Measurements from ENCODE around the gene LAGE3.

LAGE3 gene, protein sequence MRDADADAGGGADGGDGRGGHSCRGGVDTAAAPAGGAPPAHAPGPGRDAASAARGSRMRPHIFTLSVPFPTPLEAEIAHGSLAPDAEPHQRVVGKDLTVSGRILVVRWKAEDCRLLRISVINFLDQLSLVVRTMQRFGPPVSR

DNA sequence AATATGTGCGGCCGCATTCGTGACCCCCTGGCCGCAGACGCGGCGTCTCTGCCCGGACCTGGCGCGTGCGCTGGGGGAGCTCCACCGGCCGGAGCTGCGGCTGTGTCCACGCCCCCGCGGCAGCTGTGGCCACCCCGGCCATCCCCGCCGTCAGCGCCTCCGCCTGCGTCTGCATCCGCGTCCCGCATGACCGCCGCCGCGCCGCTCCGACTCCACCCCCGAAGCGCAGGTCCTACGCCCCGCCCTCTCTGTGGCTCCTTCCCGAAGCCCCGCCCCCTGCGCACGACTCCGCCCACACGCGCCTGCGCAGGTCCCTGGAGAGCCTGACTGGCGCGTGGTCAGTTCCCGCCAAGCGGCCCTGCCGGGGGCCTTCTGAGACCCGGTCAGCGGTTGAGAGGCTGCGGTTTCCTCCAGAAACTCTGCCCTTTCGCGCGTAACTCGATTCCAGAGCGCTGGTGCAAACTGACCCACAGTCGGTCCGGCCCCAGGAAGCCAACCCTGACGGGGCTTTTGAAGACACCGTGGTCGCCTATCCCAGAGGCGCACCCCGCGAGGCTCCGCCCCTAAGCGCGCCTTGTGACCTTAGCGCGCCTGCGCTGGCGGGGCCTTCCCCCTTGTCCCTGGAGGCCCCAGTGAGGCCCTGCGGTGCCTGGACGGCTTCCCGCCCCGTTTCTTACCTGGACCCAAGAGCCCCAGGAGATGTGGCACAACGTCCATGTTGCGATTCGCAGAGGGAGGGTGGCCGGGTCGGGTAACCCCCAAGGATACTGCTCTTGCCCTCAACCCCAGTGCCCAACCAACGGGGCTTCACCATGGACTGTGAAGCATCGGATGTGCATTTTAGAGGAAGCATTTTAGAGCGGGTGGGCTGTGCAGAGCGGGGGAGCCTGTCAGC, at the start of gene LAGE3:
TSS of gene LAGE3 (minus strand) at position 554 of the 895 bp plus-strand sequence. CDS start at position 188, 366 bp downstream.
- intact Hi-C loops (cut with DNase I), result loop anchor here (5.0 kb wide), 1 partner anchor 37 kb away; the partner anchor contains the start of gene FAM50A
- DNase-seq, result peak; percentile 86 to 99 (median 91)

DNA sequence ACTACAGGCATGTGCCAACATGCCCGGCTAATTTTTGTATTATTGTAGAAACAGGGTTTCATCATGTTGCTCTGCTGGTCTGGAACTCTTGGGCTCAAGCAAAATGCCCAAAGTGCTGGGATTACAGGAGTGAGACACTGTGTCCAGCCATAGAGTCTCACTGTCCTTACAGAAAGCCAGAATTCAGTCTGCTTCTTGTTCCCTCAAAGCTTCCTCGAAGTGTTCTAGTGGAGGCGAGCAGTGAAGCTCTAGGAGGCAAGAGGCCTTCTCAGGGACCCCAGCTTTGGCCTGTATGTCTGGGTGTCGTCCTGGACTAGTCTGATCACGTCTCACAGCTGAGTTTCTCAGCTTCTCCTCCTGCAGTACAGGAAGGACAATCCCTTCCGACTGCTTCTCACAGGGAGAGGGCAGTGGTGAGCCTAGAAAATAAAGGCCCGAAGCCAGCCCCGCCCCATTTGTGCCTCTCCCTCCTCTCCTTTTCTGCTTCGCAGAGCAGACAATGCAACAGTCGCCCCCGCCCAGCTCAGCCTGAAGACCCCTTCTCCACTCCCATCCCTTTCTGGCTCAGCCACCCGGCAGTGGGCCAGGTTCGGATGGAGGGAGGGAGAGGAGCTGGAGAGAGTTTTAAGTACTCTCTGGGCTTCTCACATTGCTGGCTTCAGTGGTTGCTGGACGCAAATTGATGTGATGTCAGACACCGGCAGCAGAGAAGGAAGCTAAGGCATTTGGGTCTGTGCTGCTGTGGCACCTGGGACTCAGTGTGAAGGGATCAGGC, 48.0 kb upstream of the LAGE3 start:
- peak; percentile 49 to 96 (median 72) for DNase-seq
- intact Hi-C loops (cut with DNase I), result no loop called here

DNA sequence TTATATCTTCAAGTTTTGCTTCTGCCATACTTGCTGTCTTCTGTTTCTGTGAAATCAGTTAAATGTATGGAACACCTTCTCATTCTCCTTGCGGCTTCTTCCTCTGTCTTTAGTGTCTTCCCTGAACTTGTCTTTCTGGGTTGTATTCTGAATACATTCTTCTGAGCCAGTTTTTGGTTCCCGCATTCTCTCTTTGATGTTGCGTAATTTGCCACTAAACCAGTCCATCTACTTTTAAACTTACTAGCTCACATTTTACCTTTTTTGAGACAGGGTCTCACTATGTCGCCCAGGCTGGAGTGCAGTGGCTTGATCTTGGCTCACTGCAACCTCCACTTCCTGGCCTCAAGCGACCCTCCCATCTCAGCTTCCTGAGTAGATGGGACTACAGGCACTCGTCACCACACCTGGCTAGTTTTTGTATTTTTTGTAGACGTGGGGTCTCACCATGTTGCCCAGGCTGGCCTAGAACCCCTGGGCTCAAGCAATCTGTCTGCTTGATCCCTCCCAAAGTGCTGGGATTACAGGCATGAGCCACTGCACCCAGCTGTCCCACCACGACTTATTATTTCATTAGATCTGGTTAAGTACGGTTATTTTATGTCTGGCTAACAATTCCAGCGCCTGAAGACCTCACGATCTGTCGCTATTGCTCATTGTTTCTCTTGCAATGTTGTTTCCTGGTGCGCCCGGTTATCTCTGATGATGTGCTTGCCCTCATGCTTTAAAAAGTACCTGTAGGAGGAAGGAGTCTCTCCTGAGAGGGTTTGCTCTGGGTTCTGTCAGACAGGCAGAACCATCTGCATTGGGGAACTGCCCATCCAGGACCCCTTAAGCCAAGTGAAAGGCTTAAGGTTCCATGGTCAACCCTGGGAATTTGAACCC, 46.8 kb upstream of the LAGE3 start:
- DNase-seq, result no peak

DNA sequence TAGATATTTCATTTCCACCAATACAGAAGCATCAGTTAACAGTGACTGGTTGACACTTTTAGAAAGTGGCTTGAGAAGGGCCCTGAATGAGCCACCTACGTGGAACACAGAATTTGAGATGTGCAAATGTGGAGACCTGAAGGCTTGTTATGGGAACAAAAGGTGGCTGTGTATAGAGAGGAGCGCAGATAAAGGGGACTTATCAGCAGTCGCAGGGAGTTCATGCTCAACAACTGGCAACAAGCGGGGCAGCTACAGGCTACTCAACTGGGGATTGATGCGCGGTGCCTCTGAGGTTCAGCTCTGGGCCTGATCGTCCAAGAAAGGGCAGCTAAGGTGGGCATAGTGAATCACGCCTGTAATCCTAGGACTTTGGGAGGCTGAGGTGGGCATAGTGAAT, 40.3 kb upstream of the LAGE3 start:
- DNase-seq, result no peak
- intact Hi-C loops (cut with DNase I), result no loop called here

More for the DNA sequence above, 46.8 kb upstream of the LAGE3 start:
- intact Hi-C loops (cut with DNase I), result no loop called here

DNA sequence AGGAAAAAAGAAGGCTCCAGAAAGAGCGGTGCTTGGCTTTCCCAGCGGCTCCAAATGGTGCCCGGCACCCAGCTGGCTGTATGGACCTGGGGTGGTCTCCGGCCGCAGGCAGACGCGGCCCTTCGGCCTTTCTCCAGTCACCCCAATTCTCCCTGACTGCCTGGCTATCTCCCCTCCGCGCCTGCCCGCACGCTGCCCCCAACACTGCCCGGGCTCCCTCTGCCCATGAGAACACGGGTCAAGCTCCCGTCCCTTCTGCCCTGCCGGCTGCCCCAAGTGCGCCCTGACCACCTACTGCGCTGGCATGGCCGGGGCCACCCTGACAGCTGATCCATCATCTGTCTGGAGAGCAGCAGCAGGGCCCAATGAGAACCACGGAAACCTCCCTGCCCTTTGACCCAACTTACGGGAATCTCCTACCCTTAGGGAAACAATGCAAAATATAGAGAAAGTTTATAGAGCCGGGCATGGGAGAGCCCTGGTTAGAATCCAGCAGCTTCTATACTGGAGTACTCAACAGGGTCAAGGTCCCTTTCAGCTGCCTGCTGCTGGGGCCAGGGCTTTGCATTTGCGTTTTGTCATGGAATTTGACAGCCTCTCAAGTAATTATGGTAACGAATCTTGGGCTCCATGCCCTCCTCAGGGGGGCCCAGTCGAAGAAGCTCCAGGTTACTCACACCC, 38.2 kb upstream of the LAGE3 start:
- intact Hi-C loops (cut with DNase I), result no loop called here
- DNase-seq, result peak in 2 of 10 donors; percentile 80 to 85

DNA sequence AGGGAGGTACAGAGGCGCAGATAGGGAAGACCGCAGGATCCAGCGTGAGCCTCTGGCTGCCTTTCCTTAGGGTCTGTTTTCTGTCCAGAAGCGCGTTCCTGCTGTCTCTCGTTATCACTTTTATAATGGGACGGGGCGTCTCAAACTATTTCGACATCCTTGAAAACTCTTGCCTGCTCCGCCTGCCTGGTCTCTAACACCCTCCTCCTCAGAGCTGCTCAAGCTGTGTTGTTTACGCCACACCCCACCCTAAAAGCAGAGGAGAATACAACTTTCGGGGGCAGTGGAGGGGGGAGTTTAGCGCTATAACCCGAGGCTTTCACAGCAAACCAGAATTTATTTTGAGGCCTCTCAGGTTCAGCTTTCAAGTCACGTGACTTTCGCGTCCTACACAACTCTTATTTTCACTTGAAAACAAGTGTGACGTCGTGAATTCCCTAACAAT, 37.6 kb upstream of the LAGE3 start:
- intact Hi-C loops (cut with DNase I), result no loop called here

DNA sequence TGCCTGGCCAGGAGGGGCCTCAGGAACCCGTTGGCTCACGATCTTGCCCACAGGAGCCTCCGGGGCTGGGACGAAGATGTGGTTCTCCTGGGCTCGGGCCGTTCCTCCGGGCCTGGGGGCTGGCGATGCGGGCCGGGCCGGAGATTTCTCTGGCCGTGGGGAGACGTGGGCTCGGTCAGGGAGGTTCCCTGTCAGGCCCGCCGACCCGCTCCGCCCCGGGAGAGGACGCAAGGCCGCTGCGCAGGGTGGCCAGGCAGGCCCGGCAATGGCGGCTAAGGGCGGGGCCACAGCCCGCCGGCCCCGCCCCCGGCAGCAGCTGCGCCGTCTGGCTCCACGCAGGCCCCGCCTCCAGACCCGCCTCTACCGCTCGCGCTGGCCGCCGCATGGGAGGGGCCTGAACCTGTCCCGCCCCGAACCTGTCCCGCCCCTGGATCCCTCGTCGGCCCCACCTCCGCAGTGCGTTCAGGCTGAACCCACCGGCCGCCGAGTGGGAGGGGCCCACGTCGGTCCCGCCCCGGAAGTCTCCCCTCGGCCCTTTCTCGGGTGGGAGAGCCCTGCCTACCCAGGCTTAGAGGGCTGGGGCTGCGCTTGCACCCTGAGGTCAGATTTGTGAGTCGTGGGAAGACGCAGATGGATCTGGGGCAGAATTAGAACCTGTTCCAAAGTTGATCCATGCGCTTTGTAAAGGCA, 37.0 kb upstream of the LAGE3 start, which contains the start of gene FAM3A:
TSS of gene FAM3A (minus strand) at position 267 of the 690 bp plus-strand sequence. CDS start 460 bp downstream, outside the sequence.
- peak; percentile 88 to 99 (median 94) for DNase-seq

More for the DNA sequence above, 37.6 kb upstream of the LAGE3 start:
- DNase-seq, result peak in 1 of 10 donors; percentile 43

DNA sequence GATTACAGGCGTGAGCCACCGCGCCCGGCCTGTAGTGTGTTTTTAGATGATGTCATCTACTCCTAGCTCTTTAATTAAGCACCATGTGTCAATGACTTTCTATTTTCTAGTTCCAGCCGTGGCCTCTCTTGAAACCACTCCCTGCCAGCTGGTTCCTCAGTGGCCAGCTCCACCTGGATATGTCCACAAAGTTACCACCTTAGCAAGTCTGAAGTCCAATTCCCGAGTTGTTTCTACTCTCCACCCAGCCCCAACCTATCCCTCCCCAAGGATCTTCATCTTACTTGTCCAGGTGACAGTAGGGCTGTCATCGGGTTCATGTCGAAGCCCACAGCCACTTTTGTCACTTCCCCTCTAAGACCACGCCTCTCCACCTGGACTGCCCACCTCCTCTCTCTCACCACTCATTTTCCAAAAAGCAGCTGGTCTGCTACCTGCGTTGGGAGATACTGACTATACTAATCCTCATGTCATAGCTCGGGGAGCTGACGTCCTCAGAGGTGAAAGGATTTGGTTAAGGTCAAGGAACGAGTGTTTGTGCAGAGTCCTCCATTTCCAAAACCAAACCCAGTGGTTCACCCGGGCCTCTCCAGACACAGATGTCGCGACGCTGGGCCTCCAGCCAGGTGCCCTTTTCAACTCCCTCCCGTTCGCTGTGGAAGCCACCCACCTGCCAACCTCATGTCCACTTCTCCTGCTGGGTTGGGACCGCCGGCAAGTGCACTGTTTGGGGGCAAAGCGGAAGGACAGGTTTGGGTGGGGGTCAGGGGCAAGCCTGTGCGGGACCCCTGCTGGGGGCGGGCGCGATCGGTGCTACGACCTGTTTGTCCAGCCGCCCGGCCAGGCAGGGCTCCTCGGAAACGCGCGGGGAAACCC, 36.2 kb upstream of the LAGE3 start:
- intact Hi-C loops (cut with DNase I), result no loop called here
- peak in 2 of 10 donors; percentile 83 to 85 for DNase-seq

More for the DNA sequence above, 37.0 kb upstream of the LAGE3 start, which contains the start of gene FAM3A:
- intact Hi-C loops (cut with DNase I), result no loop called here

DNA sequence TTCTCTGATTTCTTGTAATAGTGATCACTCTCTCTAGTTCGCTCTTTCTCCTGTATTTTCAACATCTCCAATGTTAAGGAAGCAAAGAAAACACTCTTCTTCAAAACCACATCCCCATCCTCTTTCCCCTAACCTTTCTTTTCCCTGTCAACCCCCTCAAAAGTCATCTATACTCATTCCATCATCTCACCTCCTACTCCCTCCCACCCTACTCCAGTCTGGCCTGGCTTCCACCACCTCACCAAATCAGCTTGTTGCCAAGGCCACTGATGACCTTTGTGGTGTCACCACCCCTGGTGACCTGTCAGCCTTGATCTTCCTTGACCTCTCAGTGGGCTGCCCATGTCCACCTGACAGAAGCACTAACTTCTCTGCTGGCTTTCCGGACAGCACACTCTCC, 34.6 kb upstream of the LAGE3 start:
- no peak for DNase-seq
- intact Hi-C loops (cut with DNase I), result no loop called here

DNA sequence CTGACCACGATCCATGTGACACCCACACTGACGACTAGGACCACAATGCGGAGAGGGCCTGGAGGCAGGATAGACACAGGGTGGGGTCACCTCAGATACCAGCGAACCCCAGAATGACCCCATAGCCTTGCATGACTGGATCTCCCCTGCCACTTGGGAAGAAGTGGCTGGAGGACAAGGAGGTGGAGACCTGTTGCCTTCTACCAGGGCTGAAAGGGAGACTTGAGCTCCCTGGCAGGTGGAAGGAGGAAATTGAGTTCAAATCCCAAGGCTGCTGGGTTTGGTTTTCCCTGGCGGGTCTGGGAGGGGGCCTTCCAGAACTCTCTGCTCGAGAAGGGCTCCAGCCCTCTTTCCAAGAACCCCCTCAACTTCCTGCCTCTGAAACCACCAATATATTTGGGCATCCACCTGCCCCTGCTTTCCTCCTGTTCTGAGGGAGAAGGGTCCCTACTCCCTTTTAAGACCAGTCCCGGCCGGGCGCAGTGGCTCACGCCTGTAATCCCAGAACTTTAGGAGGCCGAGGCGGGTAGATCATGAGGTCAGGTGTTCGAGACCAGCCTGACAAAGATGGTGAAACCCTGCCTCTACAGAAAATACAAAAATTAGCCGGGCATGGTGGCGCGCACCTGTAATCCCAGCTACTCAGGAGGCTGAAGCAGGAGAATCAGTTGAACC, 33.9 kb upstream of the LAGE3 start:
- peak in 2 of 10 donors; percentile 40 to 53 for DNase-seq
- intact Hi-C loops (cut with DNase I), result no loop called here

DNA sequence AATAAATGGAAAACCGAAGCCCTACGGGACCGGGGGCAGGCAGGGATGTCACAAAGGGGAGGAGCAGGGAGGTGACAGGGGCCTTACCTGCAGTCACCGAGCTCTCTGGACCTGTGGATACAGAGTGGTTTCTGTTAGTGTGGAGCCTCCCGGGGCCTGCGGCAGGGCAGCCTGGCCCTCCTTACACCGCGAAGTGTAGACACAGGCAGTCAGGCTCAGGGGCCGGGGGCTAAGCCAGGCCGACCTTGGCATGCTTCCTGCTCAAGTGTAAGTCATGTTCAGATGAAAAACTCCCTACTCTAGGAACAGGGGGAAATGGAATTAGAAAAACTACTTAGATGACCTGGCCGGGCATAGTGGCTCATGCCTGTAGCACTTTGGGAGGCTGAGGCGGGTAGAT, 32.7 kb upstream of the LAGE3 start:
- DNase-seq, result peak in 2 of 10 donors; percentile 24 to 42
- intact Hi-C loops (cut with DNase I), result no loop called here

DNA sequence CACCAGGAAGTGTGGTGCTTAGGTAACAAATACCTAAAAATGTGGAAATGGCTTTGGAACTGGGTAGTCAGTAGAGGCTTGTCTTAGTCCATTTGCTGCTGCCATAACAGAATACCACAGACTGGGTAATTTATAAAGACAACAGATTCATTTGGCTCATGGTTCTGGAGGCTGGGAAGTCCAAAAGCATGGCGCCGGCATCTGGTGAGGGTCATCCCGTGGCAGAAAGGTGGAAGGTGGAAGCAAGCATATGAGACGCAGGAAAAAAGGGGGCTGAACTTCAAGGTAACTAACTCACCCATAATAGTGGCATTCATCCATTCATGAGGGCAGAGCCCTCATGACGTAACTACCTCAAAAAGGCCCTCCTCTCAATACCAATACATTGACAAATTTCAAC, 30.4 kb upstream of the LAGE3 start:
- intact Hi-C loops (cut with DNase I), result no loop called here
- no peak for DNase-seq

DNA sequence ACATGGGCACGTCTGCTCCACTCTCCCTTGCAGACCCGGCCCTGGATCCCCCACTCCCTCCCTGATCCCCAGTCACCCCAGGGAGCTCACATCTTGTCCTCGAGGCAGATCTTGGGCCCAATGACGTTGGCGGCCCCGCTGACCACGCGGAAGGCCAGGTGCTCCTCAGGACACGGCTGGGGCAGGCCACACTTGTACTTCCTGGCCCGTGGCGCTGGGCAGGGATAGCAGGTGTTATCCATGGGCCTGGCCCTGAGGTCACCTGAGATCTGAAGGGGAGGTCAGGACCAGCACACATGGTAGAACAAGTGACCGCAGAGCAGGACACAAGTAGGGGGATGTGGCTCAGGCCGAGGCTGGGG, 29.3 kb upstream of the LAGE3 start:
- DNase-seq, result peak in 1 of 10 donors; percentile 79
- intact Hi-C loops (cut with DNase I), result no loop called here

DNA sequence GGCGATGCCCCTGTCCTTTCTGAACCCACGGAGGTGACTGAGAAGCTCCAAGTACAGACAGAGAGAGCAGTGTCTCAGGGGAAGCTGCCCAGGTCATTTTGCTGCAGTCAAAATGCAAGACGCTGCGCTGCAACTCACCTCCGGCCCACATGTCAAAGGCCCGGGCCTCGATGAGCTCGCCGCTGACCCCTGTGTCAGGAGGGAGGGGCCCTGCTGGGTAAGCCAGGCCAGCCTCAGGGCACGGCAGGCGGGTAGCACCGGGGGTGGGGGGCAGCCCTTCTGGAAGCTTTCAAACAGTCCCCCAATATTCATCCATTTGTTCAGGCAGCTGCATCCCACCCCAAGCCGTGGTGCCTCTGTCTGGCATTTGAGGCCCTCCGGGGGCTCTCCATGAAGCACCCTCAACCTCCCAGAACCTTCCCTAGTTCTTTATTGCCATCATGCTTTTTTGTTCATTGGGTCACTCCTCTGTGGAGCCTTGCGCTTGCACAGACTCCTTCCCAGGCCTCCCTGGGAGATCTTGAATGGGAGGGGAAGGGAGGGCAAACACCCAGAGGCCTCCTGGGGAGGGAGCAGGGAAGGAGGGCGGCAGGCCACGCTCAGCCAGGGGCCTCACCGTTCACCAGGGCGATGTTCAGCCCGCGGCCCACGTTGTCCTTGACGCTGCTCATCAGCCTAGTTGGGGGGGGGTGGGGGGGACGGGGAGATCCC, 28.7 kb upstream of the LAGE3 start:
- DNase-seq, result peak in 1 of 10 donors; percentile 43
- intact Hi-C loops (cut with DNase I), result no loop called here

DNA sequence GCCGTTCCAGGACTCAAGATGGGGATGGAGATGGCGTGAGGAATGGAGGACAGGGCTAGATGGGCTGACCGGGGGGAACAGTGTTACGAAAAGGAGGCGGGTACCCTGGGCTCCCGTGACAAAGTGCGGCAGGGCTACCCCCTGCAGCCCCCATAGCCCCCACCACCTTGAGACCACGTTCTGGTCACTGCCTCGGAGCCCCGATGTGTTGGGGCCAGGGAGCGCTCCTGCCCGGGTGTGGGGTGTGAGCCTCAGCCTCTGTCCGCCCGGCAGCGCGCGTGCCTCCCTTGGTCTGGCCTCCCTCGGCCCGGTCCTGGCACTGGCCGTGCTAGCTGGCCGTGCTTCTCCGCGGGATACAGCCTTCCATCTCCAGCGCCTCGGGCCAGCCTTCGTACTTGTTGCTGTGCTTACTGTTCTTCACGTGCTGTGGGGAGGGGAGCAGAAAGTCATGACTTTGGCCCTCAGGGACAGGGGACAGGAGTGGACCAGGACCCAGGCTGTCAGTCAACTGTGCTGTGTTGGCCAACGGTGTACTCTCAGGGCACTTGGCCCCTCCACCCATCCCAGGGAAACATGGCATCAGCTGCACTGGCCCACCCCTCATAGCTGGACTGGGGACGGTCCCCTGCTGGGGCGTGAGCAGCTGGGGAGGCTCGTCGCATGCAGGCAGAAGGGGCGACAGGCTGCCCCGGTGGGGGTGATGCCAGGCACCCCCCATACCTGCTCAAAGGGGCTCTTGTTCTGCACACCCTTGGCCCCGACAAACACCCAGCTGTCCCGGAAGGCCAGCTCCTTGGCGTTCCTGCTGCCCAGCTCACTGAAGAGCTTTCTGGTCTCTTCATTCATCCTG, 27.6 kb upstream of the LAGE3 start:
- intact Hi-C loops (cut with DNase I), result no loop called here
- peak in 2 of 10 donors; percentile 62 to 79 for DNase-seq

Data from posterior cingulate gyrus (tissue), 11 donors.